Neural cell (in vitro differentiated cells): ENCODE results near the gene C16orf86. TPM values are rescaled to one million over a fixed set of nuclear protein-coding genes. Genes with fewer than 3 reads are reported as not detected.

Experiments
- H2AFZ ChIP-seq: fragments of 200-600, 300-800 bp; sonication (generic), shearing (Covaris generic); 2 replicates; pipeline ENCODE4 v1.6.0; 2014; ENCODE audit warnings: low read depth, mild to moderate bottlenecking, antibody characterized with exemption, low read length, moderate library complexity
- H3F3A ChIP-seq: fragments of 200-600 bp; shearing (Covaris generic); 2 replicates; pipeline ENCODE4 v1.6.1; 2016; ENCODE audit warnings: mild to moderate bottlenecking, moderate library complexity, mixed read lengths, antibody characterized with exemption, low read length; ENCODE audit not compliant: insufficient read depth, poor library complexity, severe bottlenecking
- H3K27ac ChIP-seq: fragments of 200-600, 300-800 bp; sonication (generic), shearing (Covaris generic); 2 replicates; pipeline ENCODE4 v1.5.1; 2014; ENCODE audit warnings: mild to moderate bottlenecking, low read length, moderate library complexity
- H3K27me3 ChIP-seq: fragments of 300-800, 200-600 bp; sonication (generic), shearing (Covaris generic); 2 replicates; pipeline ENCODE4 v1.6.0; 2014; ENCODE audit warnings: mild to moderate bottlenecking, low read depth, low read length, moderate library complexity; ENCODE audit not compliant: insufficient read depth
- H3K36me3 ChIP-seq: fragments of 300-800, 200-600 bp; sonication (generic), shearing (Covaris generic); 2 replicates; pipeline ENCODE4 v1.5.1; 2014; ENCODE audit warnings: mild to moderate bottlenecking, antibody characterized with exemption, low read length, moderate library complexity; ENCODE audit not compliant: insufficient read depth
- H3K4me2 ChIP-seq: fragments of 300-800, 200-600 bp; sonication (generic), shearing (Covaris generic); 2 replicates; pipeline ENCODE4 v1.6.0; 2014; ENCODE audit warnings: mild to moderate bottlenecking, low read length
- H3K4me3 ChIP-seq: fragments of 300-800, 200-600 bp; sonication (generic), shearing (Covaris generic); 2 replicates; pipeline ENCODE4 v1.5.1; 2014; ENCODE audit warnings: mild to moderate bottlenecking, low read length, moderate library complexity
- H3K79me2 ChIP-seq: fragments of 200-600 bp; shearing (Covaris generic); replicated peaks from 2 replicates; pipeline ENCODE4 v1.6.0; 2014; ENCODE audit warnings: mild to moderate bottlenecking, low read length, moderate library complexity; ENCODE audit not compliant: insufficient read depth
- H3K9ac ChIP-seq: fragments of 300-800, 200-600 bp; sonication (generic), shearing (Covaris generic); 2 replicates; pipeline ENCODE4 v1.6.1; 2016; ENCODE audit warnings: mild to moderate bottlenecking, low read length, mixed read lengths
- H3K9me2 ChIP-seq: fragments of 200-600 bp; shearing (Covaris generic); 2 replicates; pipeline ENCODE4 v1.6.1; 2016; ENCODE audit warnings: mild to moderate bottlenecking, low read length, mixed read lengths; ENCODE audit not compliant: insufficient read depth
- H3K9me3 ChIP-seq: fragments of 200-600, 300-800 bp; sonication (generic), shearing (Covaris generic); 2 replicates; pipeline ENCODE4 v1.6.1; 2016; ENCODE audit warnings: mild to moderate bottlenecking, mixed run types, low read length, moderate library complexity, mixed read lengths
- H4K20me1 ChIP-seq: fragments of 200-600 bp; shearing (Covaris generic); 2 replicates; pipeline ENCODE4 v1.6.1; 2016; ENCODE audit warnings: mild to moderate bottlenecking, mixed run types; ENCODE audit not compliant: insufficient read depth
- EP300 ChIP-seq: fragments of 450-650 bp; conservative IDR thresholded peaks from 2 replicates; pipeline ENCODE4 v1.6.1; 2014; ENCODE audit warnings: antibody characterized with exemption, mild to moderate bottlenecking, moderate library complexity; ENCODE audit not compliant: poor library complexity, severe bottlenecking
- EZH2 ChIP-seq: fragments of 200-600, 300-800 bp; shearing (Covaris generic), sonication (generic); IDR thresholded peaks from 2 replicates; pipeline ENCODE4 v1.6.1; 2014; ENCODE audit warnings: antibody characterized with exemption, low read length, borderline replicate concordance, mild to moderate bottlenecking; ENCODE audit not compliant: insufficient read depth, poor library complexity, severe bottlenecking
- MXI1 ChIP-seq: fragments of 450-650 bp; conservative IDR thresholded peaks from 2 replicates; pipeline ENCODE4 v1.6.1; 2014; ENCODE audit warnings: antibody characterized with exemption, mild to moderate bottlenecking; ENCODE audit not compliant: poor library complexity, severe bottlenecking
- POLR2AphosphoS5 ChIP-seq: IDR thresholded peaks from 2 replicates; pipeline ENCODE4 v1.6.1; 2012
- RAD21 ChIP-seq: fragments of 450-650 bp; conservative IDR thresholded peaks from 2 replicates; pipeline ENCODE4 v1.6.1; 2014; ENCODE audit warnings: antibody characterized with exemption, mild to moderate bottlenecking, moderate library complexity
- SMC3 ChIP-seq: fragments of 450-650 bp; conservative IDR thresholded peaks from 2 replicates; pipeline ENCODE4 v1.6.1; 2014; ENCODE audit warnings: antibody characterized with exemption, mild to moderate bottlenecking, moderate library complexity; ENCODE audit not compliant: poor library complexity
- TAF1 ChIP-seq: IDR thresholded peaks from 2 replicates; pipeline ENCODE4 v1.6.1; 2012; ENCODE audit warnings: low read depth
- polyA plus RNA-seq: library from polyadenylated mRNA; depleted of rRNA; stranded (reverse); fragments of >200 nt; gene quantifications from 2 replicates; pipeline ENCODE4 v1.2.3, GENCODE V29; 2014
- TF ChIP-seq, protein P1 (sequence below): fragments of 450-650 bp; IDR thresholded peaks from 2 replicates; pipeline ENCODE4 v1.5.1; 2014; ENCODE audit warnings: antibody characterized with exemption, mild to moderate bottlenecking, moderate library complexity; ENCODE audit not compliant: poor library complexity, severe bottlenecking
- TF ChIP-seq, protein P2 (sequence below): IDR thresholded peaks from 2 replicates; pipeline ENCODE4 v1.6.1; 2012; ENCODE audit warnings: borderline replicate concordance

C16orf86 gene
- polyA plus RNA-seq, 1 donor from 2014 or later = 2.4 TPM

DNA sequence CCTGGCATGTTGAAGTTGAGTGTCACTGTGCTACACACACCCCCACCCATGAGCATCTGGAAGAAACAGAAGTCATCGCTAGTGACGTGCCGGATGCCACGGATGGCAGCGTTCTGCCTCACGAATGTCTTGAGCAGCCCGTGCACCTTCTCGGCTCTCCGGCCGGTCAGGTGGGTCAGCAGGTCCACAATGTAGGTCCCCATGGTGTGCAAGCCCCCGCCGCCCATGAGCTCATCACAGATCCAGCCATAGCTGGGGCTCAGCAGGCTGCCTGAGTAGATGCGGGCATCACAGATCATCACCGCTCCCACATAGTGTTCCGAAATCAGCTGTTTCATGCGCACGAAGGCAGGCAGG, 8.9 kb downstream of the C16orf86 start:
- no peak overlapping the region for H3K4me2 ChIP-seq
- no peak overlapping the region for H3K27ac ChIP-seq
- no peaks in the 10 kb centered on the region for H3K27me3 ChIP-seq
- H2AFZ ChIP-seq = no peak overlapping the region
- no peak overlapping the region for H3K4me3 ChIP-seq
- H3K9me3 ChIP-seq = no peaks in the 10 kb centered on the region
- H4K20me1 ChIP-seq = no peaks in the 10 kb centered on the region
- H3K79me2 ChIP-seq = no peaks in the 10 kb centered on the region
- H3K9ac ChIP-seq = no peak overlapping the region
- H3K36me3 ChIP-seq = no peaks in the 10 kb centered on the region
- TF ChIP-seq EP300 = no peak
- no peak for TF ChIP-seq SMC3
- no peak for TF ChIP-seq POLR2AphosphoS5
- TF ChIP-seq RAD21 = no peak
- TF ChIP-seq, protein P1, sequence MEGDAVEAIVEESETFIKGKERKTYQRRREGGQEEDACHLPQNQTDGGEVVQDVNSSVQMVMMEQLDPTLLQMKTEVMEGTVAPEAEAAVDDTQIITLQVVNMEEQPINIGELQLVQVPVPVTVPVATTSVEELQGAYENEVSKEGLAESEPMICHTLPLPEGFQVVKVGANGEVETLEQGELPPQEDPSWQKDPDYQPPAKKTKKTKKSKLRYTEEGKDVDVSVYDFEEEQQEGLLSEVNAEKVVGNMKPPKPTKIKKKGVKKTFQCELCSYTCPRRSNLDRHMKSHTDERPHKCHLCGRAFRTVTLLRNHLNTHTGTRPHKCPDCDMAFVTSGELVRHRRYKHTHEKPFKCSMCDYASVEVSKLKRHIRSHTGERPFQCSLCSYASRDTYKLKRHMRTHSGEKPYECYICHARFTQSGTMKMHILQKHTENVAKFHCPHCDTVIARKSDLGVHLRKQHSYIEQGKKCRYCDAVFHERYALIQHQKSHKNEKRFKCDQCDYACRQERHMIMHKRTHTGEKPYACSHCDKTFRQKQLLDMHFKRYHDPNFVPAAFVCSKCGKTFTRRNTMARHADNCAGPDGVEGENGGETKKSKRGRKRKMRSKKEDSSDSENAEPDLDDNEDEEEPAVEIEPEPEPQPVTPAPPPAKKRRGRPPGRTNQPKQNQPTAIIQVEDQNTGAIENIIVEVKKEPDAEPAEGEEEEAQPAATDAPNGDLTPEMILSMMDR = no peak
- TF ChIP-seq EZH2 = no peak
- TF ChIP-seq, protein P2, sequence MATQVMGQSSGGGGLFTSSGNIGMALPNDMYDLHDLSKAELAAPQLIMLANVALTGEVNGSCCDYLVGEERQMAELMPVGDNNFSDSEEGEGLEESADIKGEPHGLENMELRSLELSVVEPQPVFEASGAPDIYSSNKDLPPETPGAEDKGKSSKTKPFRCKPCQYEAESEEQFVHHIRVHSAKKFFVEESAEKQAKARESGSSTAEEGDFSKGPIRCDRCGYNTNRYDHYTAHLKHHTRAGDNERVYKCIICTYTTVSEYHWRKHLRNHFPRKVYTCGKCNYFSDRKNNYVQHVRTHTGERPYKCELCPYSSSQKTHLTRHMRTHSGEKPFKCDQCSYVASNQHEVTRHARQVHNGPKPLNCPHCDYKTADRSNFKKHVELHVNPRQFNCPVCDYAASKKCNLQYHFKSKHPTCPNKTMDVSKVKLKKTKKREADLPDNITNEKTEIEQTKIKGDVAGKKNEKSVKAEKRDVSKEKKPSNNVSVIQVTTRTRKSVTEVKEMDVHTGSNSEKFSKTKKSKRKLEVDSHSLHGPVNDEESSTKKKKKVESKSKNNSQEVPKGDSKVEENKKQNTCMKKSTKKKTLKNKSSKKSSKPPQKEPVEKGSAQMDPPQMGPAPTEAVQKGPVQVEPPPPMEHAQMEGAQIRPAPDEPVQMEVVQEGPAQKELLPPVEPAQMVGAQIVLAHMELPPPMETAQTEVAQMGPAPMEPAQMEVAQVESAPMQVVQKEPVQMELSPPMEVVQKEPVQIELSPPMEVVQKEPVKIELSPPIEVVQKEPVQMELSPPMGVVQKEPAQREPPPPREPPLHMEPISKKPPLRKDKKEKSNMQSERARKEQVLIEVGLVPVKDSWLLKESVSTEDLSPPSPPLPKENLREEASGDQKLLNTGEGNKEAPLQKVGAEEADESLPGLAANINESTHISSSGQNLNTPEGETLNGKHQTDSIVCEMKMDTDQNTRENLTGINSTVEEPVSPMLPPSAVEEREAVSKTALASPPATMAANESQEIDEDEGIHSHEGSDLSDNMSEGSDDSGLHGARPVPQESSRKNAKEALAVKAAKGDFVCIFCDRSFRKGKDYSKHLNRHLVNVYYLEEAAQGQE = no peak
- no peak for TF ChIP-seq TAF1
- TF ChIP-seq MXI1 = no peak
- H3K9me2 ChIP-seq = no peaks in the 10 kb centered on the region
- no peaks in the 10 kb centered on the region for H3F3A ChIP-seq

DNA sequence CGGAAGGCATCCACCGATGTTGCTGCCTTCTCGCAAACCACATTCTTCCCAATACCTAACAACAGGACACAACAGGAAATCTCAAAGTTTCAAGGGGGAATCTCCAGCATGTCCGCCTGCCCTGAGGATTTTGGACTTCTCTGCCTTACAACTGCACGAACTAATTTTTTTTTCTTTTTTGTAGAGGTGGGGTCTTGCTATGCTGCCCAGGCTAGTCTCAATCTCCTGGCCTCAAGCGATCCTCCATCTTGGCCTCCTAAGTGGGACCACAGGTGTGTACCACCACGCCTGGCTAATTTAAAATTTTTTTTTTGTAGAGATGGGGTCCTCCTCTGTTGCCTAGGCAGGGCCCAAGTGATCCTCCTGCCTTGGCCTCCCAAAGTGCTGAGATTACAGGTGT, 9.4 kb downstream of the C16orf86 start:
- H3K9me3 ChIP-seq = no peaks in the 10 kb centered on the region
- no peaks in the 10 kb centered on the region for H3K36me3 ChIP-seq
- no peaks in the 10 kb centered on the region for H3F3A ChIP-seq
- no peak overlapping the region for H3K9ac ChIP-seq
- no peaks in the 10 kb centered on the region for H3K9me2 ChIP-seq
- no peaks in the 10 kb centered on the region for H4K20me1 ChIP-seq
- H3K4me3 ChIP-seq = no peak overlapping the region
- H3K27ac ChIP-seq = no peak overlapping the region
- H3K79me2 ChIP-seq = no peaks in the 10 kb centered on the region
- no peak overlapping the region for H2AFZ ChIP-seq
- no peaks in the 10 kb centered on the region for H3K27me3 ChIP-seq
- TF ChIP-seq TAF1 (no peak), SMC3 (no peak), POLR2AphosphoS5 (no peak), EP300 (no peak), MXI1 (no peak), RAD21 (no peak), EZH2 (no peak)
- TF ChIP-seq, protein P2 = no peak
- TF ChIP-seq, protein P1 = no peak
- no peak overlapping the region for H3K4me2 ChIP-seq
